ENCODE measurements around the gene BCAN.

BCAN gene

GRCh38 chr1:156704930-156705320 is 63.0 kb downstream of the BCAN start:
- peak; percentile 49 for DNase-seq

GRCh38 chr1:156705321-156705917 is 63.5 kb downstream of the BCAN start, which contains the start of gene CRABP2:
Gene CRABP2 (minus strand): TSS chr1:156705583. CDS start chr1:156705446, 137 bp downstream.
- DNase-seq = peak; percentile 49

GRCh38 chr1:156705918-156706656 is 64.2 kb downstream of the BCAN start:
- peak; percentile 79 for DNase-seq

- DNase-seq = peak; percentile 42
These were observed 64.9 kb downstream of the BCAN start for GRCh38 chr1:156706657-156707416.

- DNase-seq = no peak
These were observed 65.7 kb downstream of the BCAN start for GRCh38 chr1:156707417-156708217.

DNA sequence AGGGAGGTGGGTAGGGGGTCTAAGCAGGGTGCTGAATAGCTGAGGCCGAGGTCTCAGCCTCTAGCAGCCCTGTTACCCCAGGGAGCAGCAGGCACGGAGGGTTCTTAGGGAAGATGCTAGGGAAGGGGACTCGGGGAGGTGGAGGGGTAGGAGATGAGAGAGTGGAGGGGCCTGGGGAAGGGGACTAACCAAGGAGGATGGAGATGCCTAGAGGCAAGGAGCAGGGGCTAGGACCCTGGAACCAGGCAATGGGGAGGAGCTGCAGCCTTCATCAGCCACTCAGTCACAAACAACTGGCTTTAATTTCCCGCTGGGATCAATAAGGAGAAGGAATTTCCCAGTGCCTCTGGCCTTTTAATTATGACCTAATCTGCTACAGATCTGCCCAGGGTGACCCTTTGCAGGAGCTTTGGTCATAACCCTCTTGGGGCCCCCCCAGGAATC is 66.3 kb downstream of the BCAN start:
- DNase-seq = no peak

GRCh38 chr1:156709031-156709430 is 67.1 kb downstream of the BCAN start:
- DNase-seq = no peak

Data from activated T-cell treated with anti-CD3 and anti-CD28 coated beads, Interleukin-2, amount 50 U/mL, for 1 hour (primary cell).